GM19043 (cell line): ENCODE data around the gene FBN1.

Experiments
- ATAC-seq: cut with Tn5 transposase; IDR thresholded peaks from one replicate; pipeline ENCODE4 v1.9.1; 2021; ENCODE audit warnings: low read depth; ENCODE audit not compliant: unreplicated experiment

FBN1 gene

DNA sequence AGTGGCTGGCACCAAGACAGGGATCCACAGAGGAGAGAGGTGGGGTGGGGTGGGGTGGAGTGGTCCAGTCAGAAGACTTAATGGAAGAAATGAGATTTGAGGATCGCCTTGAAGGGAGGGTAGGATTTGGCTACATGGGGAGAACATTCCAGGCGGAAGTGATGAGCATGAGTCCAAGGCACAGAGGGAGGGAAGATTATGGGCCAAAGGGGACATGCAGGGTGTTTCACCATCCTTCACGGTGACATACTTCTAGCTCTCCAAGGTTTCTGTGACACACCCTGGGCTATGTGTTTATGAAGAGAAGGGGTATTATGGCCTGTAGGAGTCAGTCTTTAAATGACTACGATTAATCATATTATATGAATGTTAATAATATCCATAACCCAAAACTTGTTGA lies 7.7 kb upstream of the FBN1 start:
- ATAC-seq, result no peak

DNA sequence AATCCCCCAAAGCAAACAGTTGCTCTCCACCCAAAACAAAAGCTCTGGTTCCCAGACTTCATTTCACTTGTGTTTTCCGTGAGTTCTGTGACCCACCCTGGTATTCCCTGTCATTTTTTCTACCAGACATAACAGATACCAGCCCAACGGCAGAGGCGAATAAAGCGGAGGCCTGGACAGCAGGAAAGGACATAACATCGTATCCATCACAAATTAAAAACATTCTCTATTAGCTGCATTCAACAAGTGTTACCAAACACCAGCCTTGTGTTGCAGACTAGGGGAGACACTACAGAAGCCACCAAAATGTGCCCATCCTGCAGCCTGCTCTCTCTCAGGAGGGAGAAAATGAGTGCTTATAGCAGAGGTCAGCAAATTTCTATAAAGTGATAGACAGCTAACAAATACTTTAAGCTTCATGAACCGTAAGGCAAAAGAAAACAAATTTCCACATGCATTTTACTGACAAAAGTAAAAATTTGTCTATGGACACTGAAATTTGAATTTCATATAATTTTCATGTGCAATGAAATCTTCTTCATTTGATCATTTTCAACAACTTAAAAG lies 7.1 kb upstream of the FBN1 start:
- ATAC-seq, result no peak

DNA sequence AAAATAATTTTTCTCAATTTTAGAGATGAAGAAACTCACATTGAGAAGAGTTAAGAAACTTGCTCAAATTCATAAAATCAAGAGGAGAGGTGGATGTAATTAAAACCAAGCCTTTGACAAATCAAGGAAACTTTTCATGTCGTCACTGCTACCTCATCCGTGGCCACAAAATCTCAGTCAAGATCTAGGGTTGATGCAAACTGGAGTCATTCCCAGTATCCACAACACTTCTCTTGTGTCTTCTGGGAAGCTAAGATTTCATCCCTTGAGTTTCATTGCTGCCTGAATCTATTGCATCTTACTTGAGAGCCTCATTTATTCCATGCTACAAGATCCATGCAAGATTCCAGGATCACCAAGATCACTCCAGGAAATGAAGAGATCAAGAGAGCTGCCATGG lies 5.4 kb upstream of the FBN1 start:
- ATAC-seq, result no peak

DNA sequence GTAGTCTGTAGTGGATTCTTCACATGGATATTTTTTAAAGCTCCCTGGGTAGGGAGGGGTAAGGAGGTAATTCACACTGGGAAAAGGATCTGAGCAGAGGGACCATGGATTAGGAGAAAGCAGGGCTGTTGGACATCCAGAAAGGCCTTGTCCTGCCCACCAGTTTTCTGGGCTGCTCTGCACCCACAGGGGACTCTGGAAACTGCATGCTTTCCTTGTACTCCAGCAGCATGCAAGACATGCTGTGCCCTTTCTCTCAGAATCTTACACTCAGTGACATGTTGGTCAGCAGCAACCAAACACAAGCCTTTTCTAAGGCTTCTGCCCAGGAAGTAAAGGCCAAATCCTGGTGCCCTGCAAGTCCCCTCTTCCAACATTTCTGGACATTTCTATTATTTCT lies 2.5 kb upstream of the FBN1 start:
- no peak for ATAC-seq

DNA sequence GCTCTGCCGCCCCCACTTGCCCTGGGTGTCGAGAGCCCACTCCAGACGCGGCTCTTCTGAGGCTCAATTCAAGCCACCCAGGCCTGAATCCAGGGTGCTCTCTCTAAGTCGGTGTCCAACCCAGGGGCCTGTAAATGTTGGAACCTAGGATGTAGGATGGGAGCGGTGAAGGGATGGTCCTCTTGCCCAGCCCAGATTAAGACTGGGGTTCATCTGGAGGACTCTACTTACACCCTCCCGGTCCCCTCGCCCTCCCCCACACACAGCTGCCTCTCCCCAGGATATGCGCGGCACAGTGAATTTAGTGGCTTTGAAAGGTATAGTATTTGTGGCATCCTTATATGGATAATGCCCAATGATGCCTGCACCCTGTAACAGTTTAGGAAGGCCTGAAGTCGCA lies 822 bp upstream of the FBN1 start:
- no peak for ATAC-seq

DNA sequence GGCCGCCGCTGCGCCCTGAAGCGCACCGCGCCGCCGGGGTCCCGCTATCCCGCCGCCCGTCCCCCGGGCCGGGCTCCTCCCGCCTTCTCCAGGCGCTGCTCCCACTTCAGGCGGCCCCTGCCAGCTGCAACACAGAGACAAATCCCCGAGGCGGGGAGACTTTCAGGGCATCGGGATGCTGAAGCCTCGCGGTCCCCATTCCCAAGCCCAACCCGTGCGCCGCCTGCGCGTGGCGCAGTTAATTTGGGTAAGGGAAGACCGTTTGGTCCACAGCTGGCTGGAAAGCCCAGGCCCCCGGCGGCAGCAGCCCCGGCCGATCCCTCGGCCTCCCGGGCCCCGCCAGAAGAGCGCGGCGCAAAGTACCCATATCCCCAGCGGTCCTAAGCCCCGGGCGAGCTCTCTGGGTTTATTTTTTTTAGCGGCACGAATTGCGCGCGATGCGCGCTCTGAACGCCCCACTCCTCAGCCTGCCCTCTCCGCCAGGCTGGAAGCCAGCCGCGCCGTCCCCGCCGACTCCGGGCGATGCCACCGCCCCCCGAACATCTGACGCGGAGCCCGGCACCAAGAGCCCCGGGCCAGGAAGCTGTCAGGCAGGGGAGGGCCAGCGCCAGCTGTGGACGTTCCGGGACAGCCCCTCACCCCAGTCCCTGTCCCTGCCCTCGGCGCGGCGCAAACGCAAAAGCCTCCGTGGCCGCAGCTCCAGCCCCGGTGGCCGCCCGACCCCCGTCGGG lies 517 bp downstream of the FBN1 start:
- peak; percentile 31 for ATAC-seq

DNA sequence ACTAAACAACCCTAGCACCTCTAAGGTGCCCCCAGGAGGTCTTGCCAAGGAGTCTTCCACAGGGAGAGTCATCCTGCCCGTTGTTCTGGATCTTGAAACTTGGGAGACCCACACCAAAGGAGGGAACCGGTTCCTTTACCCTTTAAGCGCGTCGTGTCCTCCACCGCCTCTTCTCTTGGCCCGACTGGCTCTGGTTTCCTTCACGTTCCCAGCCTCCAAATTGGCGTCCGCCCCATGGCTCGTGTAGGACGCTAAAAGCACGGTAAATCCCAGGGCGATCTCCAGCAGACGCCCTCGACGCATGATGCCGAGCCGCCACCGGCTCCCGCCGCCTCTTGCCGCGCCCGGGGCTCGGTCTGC lies 1.1 kb downstream of the FBN1 start:
- peak; percentile 6 for ATAC-seq

DNA sequence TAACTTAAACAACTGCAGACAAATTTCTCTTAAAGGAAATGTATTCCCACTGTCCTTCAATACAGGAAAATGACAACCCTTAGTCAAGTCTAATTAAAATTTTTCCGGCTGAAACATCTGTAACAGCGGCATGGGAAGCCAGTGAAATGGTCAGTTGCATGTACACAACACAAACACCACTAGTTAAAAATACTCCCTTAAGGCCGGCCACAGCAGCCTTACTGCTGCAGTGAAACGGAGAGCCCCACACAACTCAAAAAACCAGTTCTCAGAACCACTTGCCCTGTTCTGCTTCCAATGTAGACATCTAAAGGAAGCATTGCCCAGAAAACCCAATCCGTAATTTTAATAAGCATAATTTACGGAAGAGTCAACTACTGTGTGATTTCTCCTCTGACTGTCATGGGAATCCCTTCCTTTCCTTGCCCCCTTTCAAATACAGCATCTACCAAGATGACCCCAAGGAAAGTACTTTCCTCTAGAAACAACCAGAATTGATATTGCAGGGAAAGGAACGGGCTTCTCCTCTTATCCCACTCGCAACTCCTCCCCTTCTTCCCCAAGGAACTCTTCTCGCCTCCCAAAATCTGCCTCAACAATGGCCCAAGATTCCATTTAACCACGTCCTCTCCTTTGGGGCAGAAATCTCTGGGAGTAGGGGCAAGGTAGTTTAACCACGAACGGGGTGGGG lies 1.6 kb downstream of the FBN1 start:
- ATAC-seq, result no peak

DNA sequence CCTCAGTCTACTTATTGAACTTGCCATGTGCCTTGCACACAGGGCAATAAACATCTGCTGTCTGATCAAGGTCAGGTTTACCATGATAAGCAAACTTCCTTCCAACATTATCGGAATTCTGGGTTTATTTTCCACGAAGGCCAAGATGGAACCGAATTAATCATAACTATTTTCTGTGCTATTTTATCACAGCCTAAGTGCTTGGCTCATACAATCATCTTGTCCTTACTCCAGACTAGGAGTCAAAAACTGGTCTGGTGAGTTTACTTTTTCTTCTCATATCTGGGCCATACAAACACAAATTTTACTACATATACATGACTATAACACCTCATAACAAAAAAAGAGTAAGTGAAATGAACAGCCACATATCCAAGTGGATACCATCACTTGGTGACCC lies 2.3 kb downstream of the FBN1 start:
- no peak for ATAC-seq

DNA sequence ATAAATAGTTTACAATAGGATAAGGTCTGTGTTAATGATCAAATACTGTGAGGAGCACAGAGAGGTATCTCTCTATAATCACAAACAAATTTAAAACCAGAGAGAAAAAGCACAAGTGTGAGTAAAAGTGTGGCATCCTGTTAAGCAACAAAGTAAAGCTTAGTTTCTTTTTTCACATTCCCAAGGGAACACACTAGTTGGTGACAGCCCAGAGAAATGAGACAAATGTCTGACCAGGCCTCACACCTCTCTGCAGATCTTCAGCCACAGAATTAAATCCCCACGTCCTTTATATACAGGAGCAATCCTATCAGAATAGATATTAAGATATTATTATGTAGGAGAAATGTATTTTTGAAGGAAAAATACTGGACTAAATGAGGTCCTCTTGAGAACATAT lies 2.7 kb downstream of the FBN1 start:
- no peak for ATAC-seq

DNA sequence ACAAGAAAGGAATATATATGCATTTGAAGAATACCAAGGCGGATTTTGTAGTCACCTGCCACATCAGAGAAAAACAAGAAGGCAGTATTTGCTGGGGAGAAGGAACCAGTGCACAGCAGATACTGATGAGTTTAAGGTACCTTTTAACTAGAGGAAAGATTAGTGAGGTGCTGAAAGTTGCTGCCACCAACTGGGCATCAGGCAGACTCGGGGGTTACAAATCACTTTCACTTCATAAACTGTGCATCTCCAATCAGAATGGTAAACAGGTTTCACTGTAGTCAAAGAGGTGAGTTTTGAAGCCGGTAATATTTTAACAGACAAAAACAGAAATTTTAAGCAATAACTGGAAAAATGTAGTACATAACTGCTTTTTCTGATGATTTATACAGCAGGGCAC lies 4.1 kb downstream of the FBN1 start:
- no peak for ATAC-seq

DNA sequence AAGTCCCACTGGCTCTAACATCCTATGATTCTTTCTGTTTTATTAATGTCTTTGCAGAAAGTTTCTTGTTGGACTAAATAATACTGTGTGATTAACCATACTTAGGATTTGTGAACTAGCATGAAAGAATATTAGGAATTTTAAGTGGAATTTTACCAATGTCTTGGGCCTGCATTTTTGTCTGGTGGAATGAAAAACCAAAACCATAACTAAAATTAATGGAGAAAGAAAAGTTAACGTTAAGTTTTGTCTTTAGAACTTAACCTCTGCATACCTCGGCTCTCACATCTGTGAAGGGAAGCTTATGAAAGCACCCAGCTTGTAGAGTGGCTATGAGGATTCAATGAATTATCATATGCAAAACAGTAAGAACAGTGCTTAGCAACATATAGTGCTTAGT lies 6.5 kb downstream of the FBN1 start:
- ATAC-seq, result no peak

DNA sequence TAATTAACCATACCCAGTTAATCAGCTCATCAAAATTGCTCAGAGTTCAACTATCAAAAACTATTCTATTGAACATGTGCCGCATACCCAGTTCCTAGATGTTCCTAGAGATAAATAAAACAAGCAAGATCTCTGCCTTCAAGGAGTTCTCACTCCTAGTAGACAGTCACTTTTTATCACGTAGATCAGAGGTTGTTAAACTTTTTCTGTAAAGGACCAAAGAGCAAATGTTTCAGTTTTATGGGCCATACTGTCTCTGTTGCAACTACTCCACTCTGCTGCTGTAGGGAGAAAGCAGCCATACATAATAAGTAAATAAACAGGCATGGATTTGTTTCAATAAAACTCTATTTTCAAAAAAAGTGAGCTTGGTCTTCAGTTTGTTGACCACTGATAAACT lies 7.9 kb downstream of the FBN1 start:
- no peak for ATAC-seq

DNA sequence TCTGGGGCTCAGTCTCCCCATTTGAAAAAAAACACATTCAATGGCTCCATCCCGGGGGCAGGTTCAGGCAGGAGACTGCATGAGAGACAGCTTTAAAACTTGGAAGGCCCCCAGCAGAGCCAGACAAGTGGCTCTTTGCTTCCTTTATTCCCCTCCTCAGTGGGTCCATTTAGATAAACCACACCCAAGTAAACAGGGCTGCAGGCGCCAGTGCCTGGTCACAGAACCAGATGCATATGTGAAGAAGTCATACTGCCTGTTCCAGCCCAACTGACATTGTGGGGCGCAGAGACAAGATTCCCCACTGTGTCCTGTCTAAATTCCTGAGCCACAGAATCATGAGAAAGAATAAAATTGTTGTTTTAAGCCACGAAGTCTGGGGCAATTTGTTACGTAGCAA lies 9.0 kb downstream of the FBN1 start:
- no peak for ATAC-seq

DNA sequence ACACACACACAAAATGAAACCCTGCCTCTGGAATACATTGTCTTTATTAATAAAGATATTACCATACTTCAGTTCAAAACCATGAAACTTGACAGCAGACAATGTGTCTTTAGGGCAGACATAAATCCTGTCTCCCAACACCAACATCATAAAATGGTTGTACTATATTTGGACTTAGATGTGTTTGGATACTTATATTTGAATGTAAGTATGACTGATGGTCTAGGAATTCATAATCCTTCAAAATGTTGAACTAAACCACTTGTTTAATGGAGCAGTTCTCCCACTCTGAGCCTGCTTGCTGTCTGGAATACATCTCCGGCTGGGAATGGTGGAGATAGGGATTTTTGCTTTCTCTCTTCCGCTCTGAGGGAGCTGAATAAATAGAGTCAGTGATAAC lies 10.6 kb downstream of the FBN1 start:
- ATAC-seq, result no peak

DNA sequence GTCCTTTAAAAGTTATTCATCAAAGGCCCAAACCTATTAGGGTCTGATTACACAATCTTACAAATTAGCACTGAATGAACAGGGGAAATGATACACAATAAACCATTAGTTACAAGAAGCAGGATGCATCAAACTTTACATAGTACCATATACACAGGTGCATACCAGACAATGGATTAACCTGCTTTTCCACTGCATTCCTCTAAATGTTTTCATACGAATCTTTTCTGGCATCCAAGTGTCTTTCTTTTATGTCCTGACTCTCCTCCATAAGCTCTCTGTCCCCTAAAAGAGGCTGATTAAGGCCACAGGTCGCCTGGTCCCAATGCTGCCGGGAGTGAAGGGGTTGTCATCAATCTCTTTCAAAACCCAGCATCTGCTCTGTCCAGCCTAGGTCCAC lies 11.4 kb downstream of the FBN1 start:
- ATAC-seq, result no peak

DNA sequence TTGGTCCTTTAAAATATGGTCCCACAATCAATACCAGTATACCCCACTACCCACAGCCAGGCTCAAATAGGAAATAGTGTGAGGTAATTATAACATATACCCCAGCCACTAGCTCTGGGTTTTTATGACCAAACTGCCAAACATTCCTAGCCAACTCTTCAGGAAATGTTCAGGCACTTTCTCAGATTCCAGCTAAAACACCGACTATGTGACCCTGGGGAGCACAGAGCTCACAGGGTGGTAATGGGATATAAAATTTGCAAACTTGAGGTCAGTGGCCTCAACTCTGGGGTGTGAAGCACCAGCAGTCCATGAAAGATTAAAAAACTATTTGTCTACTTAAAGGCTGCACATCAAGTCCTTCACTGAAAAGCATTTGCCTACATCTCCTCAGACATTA lies 12.9 kb downstream of the FBN1 start:
- no peak for ATAC-seq

DNA sequence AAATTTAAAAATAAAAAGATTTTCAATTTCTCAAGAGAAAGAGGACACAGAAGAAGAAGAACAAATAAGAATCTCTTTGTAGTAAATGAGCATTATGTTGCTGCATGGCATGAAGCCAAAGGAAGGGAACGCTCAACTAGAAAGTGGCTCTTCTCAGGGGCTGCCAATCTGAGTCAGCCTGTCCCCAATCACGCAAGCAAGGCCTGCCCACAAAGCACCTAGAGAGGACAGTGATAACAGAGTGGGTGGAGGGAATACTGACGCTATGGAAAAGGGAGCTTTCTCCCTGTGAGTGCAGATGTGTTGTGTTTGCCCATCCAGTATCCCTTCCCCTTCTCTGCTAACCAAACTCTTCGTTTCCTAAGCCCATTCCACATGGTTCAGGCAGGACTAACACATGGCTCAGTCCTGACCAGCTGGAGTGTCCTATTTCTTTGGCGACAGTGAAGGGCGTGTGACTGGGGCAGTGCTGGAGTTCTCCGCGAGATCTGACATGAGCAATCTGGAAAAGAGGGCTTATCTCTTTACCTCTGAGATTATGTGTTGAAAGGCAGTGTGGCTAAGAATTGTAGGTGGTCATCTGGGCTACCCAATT lies 14.2 kb downstream of the FBN1 start:
- ATAC-seq, result no peak

DNA sequence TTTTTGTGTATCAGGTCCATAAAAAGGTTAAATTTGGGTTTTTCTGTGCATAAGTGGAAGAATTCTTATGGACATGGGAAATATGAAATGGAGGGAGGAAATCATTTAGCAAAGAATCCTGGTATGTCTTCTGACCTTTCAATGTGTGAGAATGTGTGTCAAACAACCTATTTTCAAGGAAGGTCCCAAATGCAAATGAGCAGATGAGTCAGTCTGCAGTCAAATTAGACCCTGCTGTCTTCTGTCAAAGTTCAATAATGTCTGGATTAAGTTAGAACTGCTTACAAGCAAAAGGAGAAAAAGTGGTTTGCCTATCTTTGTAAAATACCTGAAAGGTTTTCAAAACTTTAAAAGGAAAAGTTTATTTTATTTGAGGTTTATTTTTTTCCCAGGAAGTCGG lies 15.3 kb downstream of the FBN1 start:
- ATAC-seq, result no peak

DNA sequence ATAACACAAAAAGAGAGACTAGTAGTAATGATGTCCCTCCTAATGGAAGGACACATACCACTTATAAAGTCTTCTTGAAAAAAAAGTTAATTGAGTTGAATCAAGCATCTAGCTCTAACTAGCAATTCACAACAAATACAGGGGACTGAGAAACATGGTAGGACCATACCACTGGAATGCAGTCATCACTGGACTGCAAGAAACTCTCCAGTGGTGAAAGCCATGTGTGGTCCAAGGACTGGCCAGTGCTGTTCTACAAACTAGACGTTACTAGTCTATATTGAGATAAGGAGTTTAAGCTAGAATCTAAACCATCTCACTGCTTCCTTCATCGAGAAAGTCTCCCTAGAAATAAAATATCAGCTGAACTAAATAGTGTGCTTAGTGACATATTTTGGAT lies 16.7 kb downstream of the FBN1 start:
- ATAC-seq, result no peak

DNA sequence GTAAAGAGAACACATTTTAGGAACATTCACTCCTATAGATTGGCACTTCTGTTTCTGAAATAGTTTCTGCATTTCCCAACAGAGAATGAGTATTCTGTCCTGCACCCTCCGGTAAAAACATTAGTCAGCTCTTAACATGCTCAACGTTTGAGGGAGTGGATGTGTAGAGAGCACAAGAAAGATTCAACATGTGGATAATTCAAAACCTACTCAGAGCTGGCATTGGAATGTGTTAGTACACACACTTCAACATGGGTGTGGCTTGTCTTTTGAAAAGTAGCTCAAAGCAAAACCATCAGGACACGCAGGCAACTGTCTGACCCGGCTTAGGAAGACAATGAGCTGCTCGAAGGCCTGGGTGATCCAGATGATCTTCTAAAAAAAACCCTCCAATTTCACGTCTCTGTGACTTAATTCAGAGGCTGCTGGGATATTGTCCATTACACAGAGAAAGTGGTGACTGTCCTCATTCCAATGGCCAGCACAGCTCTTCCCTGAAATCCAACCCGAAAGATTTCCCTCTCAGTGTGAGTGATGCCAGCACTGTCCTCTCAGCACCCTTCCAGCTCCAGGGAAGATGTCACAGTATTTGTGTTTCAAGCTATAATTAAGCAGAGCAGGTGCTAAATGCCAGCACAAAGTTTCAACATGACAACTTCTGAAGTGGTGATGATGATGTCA lies 18.1 kb downstream of the FBN1 start:
- no peak for ATAC-seq
